Measurements from ENCODE around the gene ALDH3B1. TPM values are rescaled to one million over a fixed set of nuclear protein-coding genes. Genes with fewer than 3 reads are reported as not detected.

ALDH3B1 gene
- total and polyA plus RNA-seq, 9 of the 15 experiments (the other 6 are each of a cell fraction or from before 2014, with no cell fraction given), result 0.01 to 0.35 (median 0.07) TPM; not detected in 2

- TF ChIP-seq ZBTB40 (IDR thresholded peaks at IDR 0.05) (peak; percentile 58; the same call in 1 of the 2 replicates), ZBTB40 (CRISPR knock-in tag; IDR thresholded peaks at IDR 0.05) (no peak), TAF1 (IDR thresholded peaks at IDR 0.05; ENCODE audit: control insufficient read depth, extremely low read depth, insufficient read depth, low read length, severe bottlenecking) (peak; percentile 37)
These were observed 6.1 kb upstream of the ALDH3B1 start, which contains the start of gene UNC93B1 (continued) for GRCh38 chr11:68003846-68004550.

Measured in K562 (cell line).